ENCODE results near the gene TBC1D2.

The TBC1D2 gene

GRCh38 chr9:98186236-98186635 lies 69.2 kb downstream of the TBC1D2 start:
- TF ChIP-seq GATA3 (IDR thresholded peaks at IDR 0.05; ENCODE audit: low read depth, low read length) = no peak
- TF ChIP-seq GATA2 (IDR thresholded peaks at IDR 0.05; ENCODE audit: low read depth, low read length) = no peak

DNA sequence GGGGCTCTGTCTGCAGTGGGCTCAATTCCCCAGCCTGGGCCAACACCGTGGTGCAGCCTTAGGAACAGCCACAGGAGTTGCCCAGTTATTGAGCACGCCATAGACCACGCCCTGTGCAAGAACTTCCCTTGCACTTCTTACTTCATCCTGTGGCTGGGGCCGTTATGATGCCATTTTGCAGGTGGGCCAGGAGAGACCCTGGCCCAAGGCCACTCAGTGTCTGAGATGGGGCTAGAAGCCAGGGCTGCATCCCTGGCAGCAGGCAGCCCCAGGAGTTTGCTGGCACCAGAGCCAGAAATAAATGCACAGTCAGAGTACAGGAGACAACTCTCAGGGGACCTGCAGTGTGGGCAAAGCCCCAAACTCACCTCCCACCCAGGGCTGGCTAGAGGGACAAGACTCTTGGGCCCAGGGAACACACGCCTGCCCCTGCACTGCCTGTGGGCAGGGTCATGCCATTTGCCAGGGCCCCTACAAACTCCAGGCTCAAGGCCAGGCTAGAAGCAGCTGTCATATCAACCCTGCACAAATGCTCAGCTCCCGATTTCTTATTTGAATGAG lies 69.8 kb downstream of the TBC1D2 start:
- TF ChIP-seq GATA2 (IDR thresholded peaks at IDR 0.05; ENCODE audit: low read depth, low read length) (no peak), GATA3 (IDR thresholded peaks at IDR 0.05; ENCODE audit: low read depth, low read length) (no peak)

- no peak for TF ChIP-seq GATA3 (IDR thresholded peaks at IDR 0.05; ENCODE audit: low read depth, low read length)
- no peak for TF ChIP-seq GATA2 (IDR thresholded peaks at IDR 0.05; ENCODE audit: low read depth, low read length)
Observed at GRCh38 chr9:98185021-98185567, 70.4 kb downstream of the TBC1D2 start.

DNA sequence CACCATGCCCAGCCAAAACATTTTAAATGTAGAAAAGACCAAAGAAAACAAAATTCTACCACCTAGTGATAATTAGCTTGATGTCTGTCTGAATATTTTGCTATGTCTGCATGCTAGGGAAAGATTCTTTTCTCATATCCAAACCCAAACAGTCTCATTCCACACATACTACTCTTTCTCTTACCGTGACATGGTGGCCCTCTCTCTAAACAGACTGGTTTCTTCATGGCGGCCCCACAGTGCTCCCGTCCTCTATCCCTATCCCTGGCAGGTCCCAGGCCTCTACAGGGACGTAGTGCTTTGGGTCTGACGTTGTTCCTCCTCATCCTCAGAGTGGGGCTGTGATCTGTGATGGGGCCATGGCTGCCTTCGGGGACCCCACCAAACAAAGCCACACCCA lies 71.1 kb downstream of the TBC1D2 start:
- TF ChIP-seq GATA2 (IDR thresholded peaks at IDR 0.05; ENCODE audit: low read depth, low read length) (no peak), GATA3 (IDR thresholded peaks at IDR 0.05; ENCODE audit: low read depth, low read length) (no peak)

- TF ChIP-seq GATA3 (IDR thresholded peaks at IDR 0.05; ENCODE audit: low read depth, low read length) (no peak), GATA2 (IDR thresholded peaks at IDR 0.05; ENCODE audit: low read depth, low read length) (no peak)
Observed at GRCh38 chr9:98182889-98183599, 72.4 kb downstream of the TBC1D2 start.

- TF ChIP-seq GATA3 (IDR thresholded peaks at IDR 0.05; ENCODE audit: low read depth, low read length) (no peak), GATA2 (IDR thresholded peaks at IDR 0.05; ENCODE audit: low read depth, low read length) (no peak)
Observed at GRCh38 chr9:98182069-98182820, 73.2 kb downstream of the TBC1D2 start.

- TF ChIP-seq GATA3 (IDR thresholded peaks at IDR 0.05; ENCODE audit: low read depth, low read length) (no peak), GATA2 (IDR thresholded peaks at IDR 0.05; ENCODE audit: low read depth, low read length) (no peak)
Observed at GRCh38 chr9:98181746-98182068, 73.7 kb downstream of the TBC1D2 start.

GRCh38 chr9:98180996-98181395 lies 74.5 kb downstream of the TBC1D2 start:
- no peak for TF ChIP-seq GATA2 (IDR thresholded peaks at IDR 0.05; ENCODE audit: low read depth, low read length)
- no peak for TF ChIP-seq GATA3 (IDR thresholded peaks at IDR 0.05; ENCODE audit: low read depth, low read length)

DNA sequence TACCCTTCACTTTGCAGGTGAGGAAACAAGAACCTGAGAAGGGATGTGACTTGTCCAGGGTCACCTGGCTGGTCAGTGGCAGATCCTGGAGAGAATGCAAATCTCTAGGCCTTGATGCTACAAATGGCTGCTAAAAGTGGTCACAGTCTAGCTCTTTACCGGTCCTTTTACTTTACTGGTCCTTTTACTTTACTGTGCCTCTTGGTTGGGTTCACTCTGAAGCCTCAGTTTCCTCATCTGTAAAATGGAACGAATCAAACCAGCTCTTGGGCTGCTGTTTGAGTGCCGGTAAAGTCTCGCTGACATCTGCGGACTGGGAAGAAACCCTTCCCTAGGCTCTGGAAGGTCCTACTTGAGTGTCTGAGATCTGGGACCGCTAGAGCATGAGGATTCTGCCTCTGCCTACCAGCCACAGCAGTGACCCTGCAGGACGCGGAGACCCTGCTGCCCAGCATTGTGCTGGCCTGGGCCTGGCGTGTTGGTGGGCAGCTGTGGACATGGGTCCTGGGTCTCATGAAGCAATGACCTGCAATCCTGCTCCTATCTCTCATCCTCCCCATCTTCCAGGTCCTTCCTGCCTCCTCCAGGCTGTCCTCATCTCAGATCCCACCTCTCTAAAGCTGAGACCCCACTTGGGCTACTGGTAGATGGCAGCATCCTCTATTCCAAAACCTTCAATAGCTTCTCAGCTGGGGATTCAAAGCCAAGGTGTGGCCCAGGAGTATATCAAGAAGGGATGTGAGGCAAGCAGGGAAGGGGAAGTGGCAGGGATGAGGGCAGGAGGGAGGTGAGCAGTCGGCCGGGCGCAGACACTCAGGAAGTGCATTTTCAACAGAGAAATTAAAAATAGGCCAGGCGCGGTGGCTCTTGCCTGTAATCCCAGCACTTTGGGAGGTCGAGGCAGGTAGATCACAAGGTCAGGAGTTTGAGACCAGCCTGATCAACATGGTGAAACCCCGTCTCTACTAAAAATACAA lies 76.3 kb downstream of the TBC1D2 start:
- TF ChIP-seq GATA3 (IDR thresholded peaks at IDR 0.05; ENCODE audit: low read depth, low read length) (no peak), GATA2 (IDR thresholded peaks at IDR 0.05; ENCODE audit: low read depth, low read length) (no peak)

DNA sequence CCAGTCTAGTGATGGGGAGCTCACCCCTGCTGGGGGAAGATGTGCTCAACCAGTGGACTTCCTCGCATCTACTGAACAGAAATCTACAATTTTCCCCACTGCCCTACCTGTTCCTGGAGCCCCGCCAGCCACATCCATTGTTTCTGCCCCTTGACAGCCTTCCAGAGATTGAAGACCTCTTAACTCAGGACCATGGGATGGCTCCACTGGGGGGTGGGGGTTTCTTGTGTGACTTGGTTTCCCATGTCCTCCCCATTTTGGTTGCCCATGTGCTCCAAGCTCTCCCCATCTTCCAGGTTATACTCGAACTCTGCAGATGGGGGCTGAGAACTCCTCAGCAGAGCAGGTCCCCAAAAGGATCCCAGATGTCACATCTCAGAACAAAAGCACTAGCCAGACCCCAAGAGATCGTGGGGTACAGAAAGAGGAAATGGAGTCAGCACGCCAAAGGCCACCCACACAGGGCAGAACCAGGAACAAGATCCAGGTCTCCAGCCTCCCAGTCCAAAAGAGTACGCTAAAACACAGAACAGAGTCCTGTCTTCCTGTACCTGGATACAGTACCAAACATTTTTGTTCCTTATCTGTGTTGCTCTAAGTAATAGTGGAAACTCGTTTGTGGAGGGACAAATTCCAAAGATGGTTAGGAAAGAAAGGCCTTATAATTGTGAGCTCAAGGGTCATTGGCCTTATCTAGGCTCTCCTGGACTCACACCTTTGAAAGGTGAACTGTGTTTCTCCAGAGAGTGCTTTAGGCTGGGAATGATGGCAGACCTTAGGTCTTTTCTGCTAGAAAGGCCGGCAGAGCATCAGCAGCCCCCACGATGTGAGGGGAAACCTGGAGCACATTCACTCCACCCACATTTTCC lies 78.8 kb downstream of the TBC1D2 start:
- TF ChIP-seq GATA3 (IDR thresholded peaks at IDR 0.05; ENCODE audit: low read depth, low read length) = no peak
- no peak for TF ChIP-seq GATA2 (IDR thresholded peaks at IDR 0.05; ENCODE audit: low read depth, low read length)

- no peak for TF ChIP-seq GATA3 (IDR thresholded peaks at IDR 0.05; ENCODE audit: low read depth, low read length)
- TF ChIP-seq GATA2 (IDR thresholded peaks at IDR 0.05; ENCODE audit: low read depth, low read length) = no peak
Observed at GRCh38 chr9:98175762-98176161, 79.7 kb downstream of the TBC1D2 start.

GRCh38 chr9:98175028-98175569 lies 80.3 kb downstream of the TBC1D2 start:
- TF ChIP-seq GATA3 (IDR thresholded peaks at IDR 0.05; ENCODE audit: low read depth, low read length) (no peak), GATA2 (IDR thresholded peaks at IDR 0.05; ENCODE audit: low read depth, low read length) (no peak)
